Lung microvascular endothelial cell (primary cell): ENCODE data around the gene OR5D16. TPM values are rescaled to one million over a fixed set of nuclear protein-coding genes. Genes with fewer than 3 reads are reported as not detected.
"Not testable (repeated sequence)": the region's sequence is repeated elsewhere in the genome, so short reads cannot be mapped to it uniquely, and the experiment has no call there.

ENCODE experiments used
- DNase-seq, 2 donors: peaks; one replicate each; pipeline versions ENCODE4 v3.0.0 to v3.0.0-alpha.2; 2010; ENCODE audit warnings: low read depth in 2 of 2
- total RNA-seq: library from RNA; depleted of rRNA; stranded (reverse); fragments of >200 nt; gene quantifications from 2 replicates; pipeline ENCODE4 v1.2.1, GENCODE V29; 2014

The OR5D16 gene
- not detected in 2 replicates for total RNA-seq

GRCh38 chr11:55838452-55838851 lies at the start of gene OR5D16:
TSS of gene OR5D16 (plus strand) at chr11:55838752. CDS start at chr11:55838752, 0 bp downstream.
- no peak for DNase-seq

- no peak for DNase-seq
Observed at GRCh38 chr11:55791606-55792005, 46.9 kb upstream of the OR5D16 start.

GRCh38 chr11:55793321-55793720 lies 45.2 kb upstream of the OR5D16 start:
- DNase-seq, result no peak

- no peak for DNase-seq
Observed at GRCh38 chr11:55795256-55795655, 43.3 kb upstream of the OR5D16 start, which contains the start of gene OR5D14. TSS of gene OR5D14 (plus strand) at chr11:55795556. CDS start at chr11:55795556, 0 bp downstream.

- no peak for DNase-seq
Observed at GRCh38 chr11:55806248-55806647, 32.3 kb upstream of the OR5D16 start.

GRCh38 chr11:55811067-55811466 lies 27.5 kb upstream of the OR5D16 start, which contains the start of gene OR5L1:
TSS of gene OR5L1 (plus strand) at chr11:55811367. CDS start at chr11:55811467, 100 bp downstream.
- no peak for DNase-seq

- DNase-seq, result no peak
Observed at GRCh38 chr11:55819330-55819729, 19.2 kb upstream of the OR5D16 start, which contains the start of gene OR5D18. TSS of gene OR5D18 (plus strand) at chr11:55819630. CDS start at chr11:55819630, 0 bp downstream.

DNA sequence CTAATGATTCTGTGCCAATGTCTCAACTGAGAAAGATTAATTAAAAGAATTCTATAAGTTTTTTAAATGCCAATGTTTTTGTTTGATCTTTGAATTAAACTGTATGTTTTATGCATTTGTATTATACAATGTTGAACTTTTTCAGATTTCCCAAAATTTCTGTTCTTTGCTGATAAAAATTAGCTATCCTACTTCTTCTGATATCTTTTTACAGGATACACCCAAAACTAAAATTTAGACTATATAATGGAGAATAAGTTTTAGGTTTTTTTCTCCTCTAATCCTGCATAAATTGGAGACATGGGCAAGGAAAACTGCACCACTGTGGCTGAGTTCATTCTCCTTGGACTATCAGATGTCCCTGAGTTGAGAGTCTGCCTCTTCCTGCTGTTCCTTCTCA lies 11.6 kb upstream of the OR5D16 start, which contains the start of gene OR5L2:
Gene OR5L2 (plus strand): TSS at position 301 of the 400 bp plus-strand sequence. CDS start 0 bp downstream, at position 301.
- no peak for DNase-seq

GRCh38 chr11:55847453-55847852 lies 8.9 kb downstream of the OR5D16 start:
- DNase-seq, result no peak

- DNase-seq, result no peak
Observed at GRCh38 chr11:55849037-55849436, 10.5 kb downstream of the OR5D16 start.

DNA sequence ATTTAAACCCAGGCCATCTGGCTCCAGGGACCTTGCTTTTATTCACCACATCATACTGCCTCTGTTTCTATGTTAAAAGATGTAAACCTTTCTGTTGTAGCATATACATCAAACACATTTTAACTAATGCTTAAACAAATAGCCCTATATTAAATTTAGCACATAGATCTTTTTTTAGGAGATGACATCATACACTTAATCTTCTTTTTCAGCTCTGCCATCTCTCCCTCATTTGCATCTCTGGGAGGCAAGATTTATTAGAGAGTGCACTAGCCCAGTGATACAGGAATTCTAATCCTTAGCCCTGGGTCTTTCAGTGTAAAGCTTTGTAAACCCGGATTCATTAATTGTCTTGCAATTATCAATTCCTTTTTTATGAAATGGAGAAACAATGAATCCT lies 13.6 kb downstream of the OR5D16 start:
- no peak for DNase-seq

GRCh38 chr11:55854704-55855103 lies 16.2 kb downstream of the OR5D16 start:
- no peak for DNase-seq

DNA sequence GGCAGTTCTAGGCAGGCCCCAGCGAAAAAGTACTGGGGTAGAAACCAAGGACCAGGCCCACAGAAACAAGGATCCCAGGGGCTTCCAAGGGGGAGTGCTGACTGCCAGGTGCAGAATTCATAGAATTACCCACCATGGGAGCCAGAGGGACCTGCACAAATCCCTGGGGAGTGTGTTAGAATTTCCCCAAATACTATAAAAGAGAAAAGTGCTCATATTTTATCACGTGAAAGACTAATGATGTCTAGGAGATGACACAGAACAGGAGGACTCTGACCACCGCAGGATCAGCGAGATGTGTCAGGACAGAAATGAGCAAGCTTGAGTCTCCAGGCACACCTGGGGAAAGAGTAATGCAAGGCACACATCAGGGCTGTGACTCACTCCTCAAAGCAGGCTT lies 28.8 kb downstream of the OR5D16 start:
- DNase-seq, result not testable (repeated sequence)

- not testable (repeated sequence) for DNase-seq
Observed at GRCh38 chr11:55872731-55873130, 34.2 kb downstream of the OR5D16 start.

GRCh38 chr11:55873146-55873545 lies 34.6 kb downstream of the OR5D16 start:
- DNase-seq, result not testable (repeated sequence)

DNA sequence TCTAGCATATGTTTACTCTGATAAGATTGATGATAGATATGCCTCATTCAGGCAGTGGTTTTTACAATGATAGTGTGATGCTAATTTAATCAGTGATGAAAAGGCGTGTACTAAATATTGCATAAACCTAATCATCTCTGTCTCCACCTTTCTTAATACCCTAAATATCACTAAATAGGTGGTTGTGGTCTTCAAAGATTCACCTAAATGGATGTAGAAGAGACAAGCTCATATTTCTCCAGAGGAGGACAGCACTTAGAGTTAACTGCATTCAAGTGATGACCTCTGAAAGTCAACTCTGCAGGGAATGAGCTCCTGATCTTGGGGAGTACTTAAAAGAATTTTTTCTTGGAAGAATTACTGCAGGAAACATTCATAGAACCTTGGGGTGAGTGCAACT lies 44.4 kb downstream of the OR5D16 start, which contains the start of gene TRIM51:
Gene TRIM51 (plus strand): TSS at position 301 of the 400 bp plus-strand sequence. CDS start 2,132 bp downstream, outside the sequence.
- not testable (repeated sequence) for DNase-seq

DNA sequence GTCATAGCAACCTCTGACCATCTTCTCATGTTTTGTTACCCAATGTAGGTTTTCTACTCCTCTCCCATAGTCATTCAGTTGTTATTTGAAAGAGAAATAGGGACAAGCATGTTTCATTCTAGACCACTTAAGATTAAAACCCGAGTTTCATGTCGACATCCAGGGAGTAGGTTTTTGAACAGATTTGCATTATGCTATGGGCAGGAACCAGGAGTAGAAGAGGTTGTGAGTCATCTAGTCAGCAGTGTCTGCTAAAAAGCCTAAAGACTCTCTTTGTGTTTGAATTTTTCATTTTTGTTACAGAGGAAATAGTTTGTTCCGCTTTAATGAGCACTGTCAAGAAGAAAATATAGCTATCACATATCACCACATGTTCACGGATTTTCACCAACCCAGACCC lies 46.4 kb downstream of the OR5D16 start:
- not testable (repeated sequence) for DNase-seq

GRCh38 chr11:55885481-55885880 lies 46.9 kb downstream of the OR5D16 start:
- not testable (repeated sequence) for DNase-seq

Other genes with a start within 250 kb of the OR5D16 start
- gene OR4C11, start 231.1 kb upstream of the OR5D16 start, total RNA-seq, result not detected in 2 replicates
- gene OR4P4, start 203.6 kb upstream of the OR5D16 start, total RNA-seq, result not detected in 2 replicates
- gene OR4S2, start 190.4 kb upstream of the OR5D16 start, total RNA-seq, result not detected in 2 replicates
- gene OR4C6, start 176.6 kb upstream of the OR5D16 start, total RNA-seq, result not detected in 2 replicates
- gene OR5D13, start 65.3 kb upstream of the OR5D16 start, total RNA-seq, result not detected in 2 replicates
- gene OR5D14, start 43.2 kb upstream of the OR5D16 start, total RNA-seq, result not detected in 2 replicates
- gene OR5L1, start 27.4 kb upstream of the OR5D16 start, total RNA-seq, result not detected in 2 replicates
- not detected in 2 replicates for gene OR5D18, start 19.1 kb upstream of the OR5D16 start, total RNA-seq
- gene OR5L2, start 11.5 kb upstream of the OR5D16 start, total RNA-seq, result not detected in 2 replicates
- gene TRIM51, start 44.5 kb downstream of the OR5D16 start, total RNA-seq, result not detected in 2 replicates
- not detected in 2 replicates for gene OR5W2, start 75.8 kb downstream of the OR5D16 start, total RNA-seq
- not detected in 2 replicates for gene OR5I1, start 97.6 kb downstream of the OR5D16 start, total RNA-seq
- gene OR10AG1, start 131.2 kb downstream of the OR5D16 start, total RNA-seq, result not detected in 2 replicates
- not detected in 2 replicates for gene OR5F1, start 155.9 kb downstream of the OR5D16 start, total RNA-seq
- gene OR5AS1, start 188.9 kb downstream of the OR5D16 start, total RNA-seq, result not detected in 2 replicates